Activated T-cell treated with anti-CD3 and anti-CD28 coated beads for 24 hours (primary cell): ENCODE data around the gene PSENEN.
"Not testable (repeated sequence)": the region's sequence is repeated elsewhere in the genome, so short reads cannot be mapped to it uniquely, and the experiment has no call there.

Source experiments
- DNase-seq: peaks from one replicate; pipeline ENCODE4 v3.0.0-alpha.2; 2020; ENCODE audit warnings: low read depth

PSENEN gene

GRCh38 chr19:35751839-35752745 is 6.6 kb downstream of the PSENEN start:
- DNase-seq = no peak

GRCh38 chr19:35752746-35753350 is 7.4 kb downstream of the PSENEN start:
- no peak for DNase-seq

GRCh38 chr19:35753634-35754369 is 8.4 kb downstream of the PSENEN start:
- DNase-seq = no peak

GRCh38 chr19:35754370-35755130 is 9.1 kb downstream of the PSENEN start:
- no peak for DNase-seq

- no peak for DNase-seq
These were observed 9.7 kb downstream of the PSENEN start for GRCh38 chr19:35755131-35755549.

GRCh38 chr19:35755550-35756376 is 10.3 kb downstream of the PSENEN start:
- peak; percentile 46 for DNase-seq

- DNase-seq = no peak
These were observed 11.2 kb downstream of the PSENEN start, which contains the start of gene HSPB6 for GRCh38 chr19:35756377-35757230. TSS of gene HSPB6 (minus strand) at chr19:35757029. CDS start at chr19:35757008, 21 bp downstream.

GRCh38 chr19:35757231-35757748 is 11.8 kb downstream of the PSENEN start:
- DNase-seq = no peak

- DNase-seq = peak; percentile 99
These were observed 12.5 kb downstream of the PSENEN start, which contains the start of gene PROSER3 for GRCh38 chr19:35757749-35758608. TSS of gene PROSER3 (plus strand) at chr19:35758176. CDS start at chr19:35758216, 40 bp downstream.

- DNase-seq = no peak
These were observed 14.2 kb downstream of the PSENEN start for GRCh38 chr19:35759697-35760096.

GRCh38 chr19:35760711-35761349 is 15.4 kb downstream of the PSENEN start:
- DNase-seq = no peak

GRCh38 chr19:35764432-35765315 is 19.2 kb downstream of the PSENEN start:
- DNase-seq = no peak

GRCh38 chr19:35766571-35767104 is 21.2 kb downstream of the PSENEN start:
- no peak for DNase-seq

GRCh38 chr19:35767288-35768081 is 22.0 kb downstream of the PSENEN start:
- DNase-seq = no peak

GRCh38 chr19:35768082-35768421 is 22.6 kb downstream of the PSENEN start:
- DNase-seq = no peak

- DNase-seq = not testable (repeated sequence)
These were observed 26.9 kb downstream of the PSENEN start for GRCh38 chr19:35772362-35772761.
